ENCODE measurements around the gene KCNK13. TPM values are rescaled to one million over a fixed set of nuclear protein-coding genes. Genes with fewer than 3 reads are reported as not detected.
A peak's percentile ranks its signal among the peaks of the same experiment; 100 is the strongest.

Gene KCNK13
- total and polyA plus RNA-seq, 9 of the 15 experiments (the other 6 are each of a cell fraction or from before 2014, with no cell fraction given) = 0.03 to 0.05 TPM; not detected in 7

GRCh38 chr14:90060312-90060964 is 1.4 kb upstream of the KCNK13 start (continued):
- TF ChIP-seq BCLAF1 (IDR thresholded peaks at IDR 0.05; ENCODE audit: borderline replicate concordance in 1 of 2, control insufficient read depth in 1 of 2, low read depth in 2 of 2, low read length in 1 of 2) = no peak
- TF ChIP-seq, protein P1, sequence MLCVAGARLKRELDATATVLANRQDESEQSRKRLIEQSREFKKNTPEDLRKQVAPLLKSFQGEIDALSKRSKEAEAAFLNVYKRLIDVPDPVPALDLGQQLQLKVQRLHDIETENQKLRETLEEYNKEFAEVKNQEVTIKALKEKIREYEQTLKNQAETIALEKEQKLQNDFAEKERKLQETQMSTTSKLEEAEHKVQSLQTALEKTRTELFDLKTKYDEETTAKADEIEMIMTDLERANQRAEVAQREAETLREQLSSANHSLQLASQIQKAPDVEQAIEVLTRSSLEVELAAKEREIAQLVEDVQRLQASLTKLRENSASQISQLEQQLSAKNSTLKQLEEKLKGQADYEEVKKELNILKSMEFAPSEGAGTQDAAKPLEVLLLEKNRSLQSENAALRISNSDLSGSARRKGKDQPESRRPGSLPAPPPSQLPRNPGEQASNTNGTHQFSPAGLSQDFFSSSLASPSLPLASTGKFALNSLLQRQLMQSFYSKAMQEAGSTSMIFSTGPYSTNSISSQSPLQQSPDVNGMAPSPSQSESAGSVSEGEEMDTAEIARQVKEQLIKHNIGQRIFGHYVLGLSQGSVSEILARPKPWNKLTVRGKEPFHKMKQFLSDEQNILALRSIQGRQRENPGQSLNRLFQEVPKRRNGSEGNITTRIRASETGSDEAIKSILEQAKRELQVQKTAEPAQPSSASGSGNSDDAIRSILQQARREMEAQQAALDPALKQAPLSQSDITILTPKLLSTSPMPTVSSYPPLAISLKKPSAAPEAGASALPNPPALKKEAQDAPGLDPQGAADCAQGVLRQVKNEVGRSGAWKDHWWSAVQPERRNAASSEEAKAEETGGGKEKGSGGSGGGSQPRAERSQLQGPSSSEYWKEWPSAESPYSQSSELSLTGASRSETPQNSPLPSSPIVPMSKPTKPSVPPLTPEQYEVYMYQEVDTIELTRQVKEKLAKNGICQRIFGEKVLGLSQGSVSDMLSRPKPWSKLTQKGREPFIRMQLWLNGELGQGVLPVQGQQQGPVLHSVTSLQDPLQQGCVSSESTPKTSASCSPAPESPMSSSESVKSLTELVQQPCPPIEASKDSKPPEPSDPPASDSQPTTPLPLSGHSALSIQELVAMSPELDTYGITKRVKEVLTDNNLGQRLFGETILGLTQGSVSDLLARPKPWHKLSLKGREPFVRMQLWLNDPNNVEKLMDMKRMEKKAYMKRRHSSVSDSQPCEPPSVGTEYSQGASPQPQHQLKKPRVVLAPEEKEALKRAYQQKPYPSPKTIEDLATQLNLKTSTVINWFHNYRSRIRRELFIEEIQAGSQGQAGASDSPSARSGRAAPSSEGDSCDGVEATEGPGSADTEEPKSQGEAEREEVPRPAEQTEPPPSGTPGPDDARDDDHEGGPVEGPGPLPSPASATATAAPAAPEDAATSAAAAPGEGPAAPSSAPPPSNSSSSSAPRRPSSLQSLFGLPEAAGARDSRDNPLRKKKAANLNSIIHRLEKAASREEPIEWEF (CRISPR knock-in tag; IDR thresholded peaks at IDR 0.05) = no peak
- TF ChIP-seq MAZ (CRISPR knock-in tag; conservative IDR thresholded peaks at IDR 0.05 in 1 of 2, IDR thresholded peaks at IDR 0.05 in 1 of 2) = peak; percentile 48 to 73; a peak in 2 of 4 replicates
- TF ChIP-seq MTA3 (IDR thresholded peaks at IDR 0.05; ENCODE audit: borderline replicate concordance) = no peak
- TF ChIP-seq COPS2 (conservative IDR thresholded peaks at IDR 0.05) = no peak
- TF ChIP-seq, protein P2, sequence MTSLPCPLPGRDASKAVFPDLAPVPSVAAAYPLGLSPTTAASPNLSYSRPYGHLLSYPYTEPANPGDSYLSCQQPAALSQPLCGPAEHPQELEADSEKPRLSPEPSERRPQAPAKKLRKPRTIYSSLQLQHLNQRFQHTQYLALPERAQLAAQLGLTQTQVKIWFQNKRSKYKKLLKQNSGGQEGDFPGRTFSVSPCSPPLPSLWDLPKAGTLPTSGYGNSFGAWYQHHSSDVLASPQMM (CRISPR knock-in tag; IDR thresholded peaks at IDR 0.05) = no peak
- no peak for TF ChIP-seq NR3C1 (CRISPR knock-in tag; IDR thresholded peaks at IDR 0.05)
- no peak for TF ChIP-seq SLC30A9 (CRISPR knock-in tag; IDR thresholded peaks at IDR 0.05)
- TF ChIP-seq SIN3A (IDR thresholded peaks at IDR 0.05; ENCODE audit: borderline replicate concordance in 2 of 2, control insufficient read depth in 1 of 2, low read depth in 2 of 2, low read length in 2 of 2) = no peak
- no peak for TF ChIP-seq TRIM24 (IDR thresholded peaks at IDR 0.05)
- no peak for TF ChIP-seq PHB2 (IDR thresholded peaks at IDR 0.05; ENCODE audit: low read depth)
- TF ChIP-seq POLR2G (IDR thresholded peaks at IDR 0.05; ENCODE audit: low read depth, low read length) = no peak
- no peak for TF ChIP-seq THRAP3 (IDR thresholded peaks at IDR 0.05; ENCODE audit: borderline replicate concordance)
- no peak for TF ChIP-seq PRMT5 (CRISPR knock-in tag; IDR thresholded peaks at IDR 0.05)
- TF ChIP-seq CBX5 (IDR thresholded peaks at IDR 0.05; ENCODE audit: borderline replicate concordance, low read depth) = no peak
- TF ChIP-seq MTA2 (IDR thresholded peaks at IDR 0.05; ENCODE audit: low read depth) = no peak
- TF ChIP-seq NFE2L1 (tag; IDR thresholded peaks at IDR 0.05; ENCODE audit: borderline replicate concordance, low read depth) = no peak
- TF ChIP-seq, protein P3, sequence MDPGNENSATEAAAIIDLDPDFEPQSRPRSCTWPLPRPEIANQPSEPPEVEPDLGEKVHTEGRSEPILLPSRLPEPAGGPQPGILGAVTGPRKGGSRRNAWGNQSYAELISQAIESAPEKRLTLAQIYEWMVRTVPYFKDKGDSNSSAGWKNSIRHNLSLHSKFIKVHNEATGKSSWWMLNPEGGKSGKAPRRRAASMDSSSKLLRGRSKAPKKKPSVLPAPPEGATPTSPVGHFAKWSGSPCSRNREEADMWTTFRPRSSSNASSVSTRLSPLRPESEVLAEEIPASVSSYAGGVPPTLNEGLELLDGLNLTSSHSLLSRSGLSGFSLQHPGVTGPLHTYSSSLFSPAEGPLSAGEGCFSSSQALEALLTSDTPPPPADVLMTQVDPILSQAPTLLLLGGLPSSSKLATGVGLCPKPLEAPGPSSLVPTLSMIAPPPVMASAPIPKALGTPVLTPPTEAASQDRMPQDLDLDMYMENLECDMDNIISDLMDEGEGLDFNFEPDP (CRISPR knock-in tag; IDR thresholded peaks at IDR 0.05) = no peak
